HepG2 (cell line): Measurements from ENCODE around the gene E2F3. TPM values are rescaled to one million over a fixed set of nuclear protein-coding genes. Genes with fewer than 3 reads are reported as not detected.

ENCODE experiments used
- FLYWCH1 ChIP-seq: sonication (generic); formaldehyde crosslinking; IDR thresholded peaks from 2 replicates; pipeline ENCODE4 v1.8.1; 2023; ENCODE audit warnings: mild to moderate bottlenecking, missing genetic modification reagents
- GMEB1 ChIP-seq: sonication (generic); formaldehyde crosslinking; IDR thresholded peaks from 2 replicates; pipeline ENCODE4 v1.5.1; 2020; ENCODE audit warnings: missing genetic modification reagents, mild to moderate bottlenecking, borderline replicate concordance
- IKZF4 ChIP-seq: sonication (generic); formaldehyde crosslinking; IDR thresholded peaks from 2 replicates; pipeline ENCODE4 v1.5.1; 2020; ENCODE audit warnings: borderline replicate concordance, mild to moderate bottlenecking, low read depth, missing genetic modification reagents; ENCODE audit errors: not compliant biosample characterization
- NKX3-1 ChIP-seq: sonication (generic); formaldehyde crosslinking; IDR thresholded peaks from 2 replicates; pipeline ENCODE4 v1.5.0; 2020; ENCODE audit warnings: missing genetic modification reagents
- NR3C1 ChIP-seq: sonication (generic); formaldehyde crosslinking; IDR thresholded peaks from 2 replicates; pipeline ENCODE4 v1.4.0; 2020; ENCODE audit warnings: missing genetic modification reagents
- PITX1 ChIP-seq: sonication (generic); formaldehyde crosslinking; IDR thresholded peaks from 2 replicates; pipeline ENCODE4 v1.5.1; 2020; ENCODE audit warnings: mild to moderate bottlenecking, missing genetic modification reagents
- SNAPC4 ChIP-seq: sonication (generic); formaldehyde crosslinking; IDR thresholded peaks from 2 replicates; pipeline ENCODE4 v1.4.0; 2020; ENCODE audit warnings: mild to moderate bottlenecking, missing genetic modification reagents
- SRSF9 ChIP-seq: fragments of 200-400 bp; formaldehyde crosslinking; IDR thresholded peaks from 2 replicates; pipeline ENCODE4 v1.6.1; 2018; ENCODE audit warnings: borderline replicate concordance, mild to moderate bottlenecking, low read depth, low read length; ENCODE audit not compliant: insufficient read depth, poor library complexity, severe bottlenecking
- TBX2 ChIP-seq: sonication (generic); formaldehyde crosslinking; IDR thresholded peaks from 2 replicates; pipeline ENCODE4 v1.5.0; 2020; ENCODE audit warnings: missing genetic modification reagents, mild to moderate bottlenecking, borderline replicate concordance
- TRAFD1 ChIP-seq: sonication (generic); formaldehyde crosslinking; IDR thresholded peaks from 2 replicates; pipeline ENCODE4 v1.5.1; 2020; ENCODE audit warnings: missing genetic modification reagents, mild to moderate bottlenecking, borderline replicate concordance
- ZBTB2 ChIP-seq: sonication (generic); formaldehyde crosslinking; IDR thresholded peaks from 2 replicates; pipeline ENCODE4 v1.8.0; 2022; ENCODE audit warnings: low read depth, missing genetic modification reagents
- ZKSCAN1 ChIP-seq: fragments of 150-350 bp; IDR thresholded peaks from 2 replicates; pipeline ENCODE4 v1.6.1; 2014; ENCODE audit warnings: low read length
- ZMAT3 ChIP-seq: sonication (generic); formaldehyde crosslinking; conservative IDR thresholded peaks from 2 replicates; pipeline ENCODE4 v1.7.0; 2021; ENCODE audit warnings: missing genetic modification reagents
- ZMAT5 ChIP-seq: sonication (generic); formaldehyde crosslinking; IDR thresholded peaks from 2 replicates; pipeline ENCODE4 v1.5.0; 2020; ENCODE audit warnings: mild to moderate bottlenecking, low read depth, missing genetic modification reagents, borderline replicate concordance
- ZNF230 ChIP-seq: sonication (generic); formaldehyde crosslinking; IDR thresholded peaks from 2 replicates; pipeline ENCODE4 v1.4.0; 2020; ENCODE audit warnings: mild to moderate bottlenecking, missing genetic modification reagents
- ZNF703 ChIP-seq: sonication (generic); formaldehyde crosslinking; IDR thresholded peaks from 2 replicates; pipeline ENCODE4 v1.5.1; 2020; ENCODE audit warnings: missing genetic modification reagents, mild to moderate bottlenecking, moderate library complexity, borderline replicate concordance
- ZNF709 ChIP-seq: sonication (generic); formaldehyde crosslinking; IDR thresholded peaks from 2 replicates; pipeline ENCODE4 v1.5.0; 2020; ENCODE audit warnings: mild to moderate bottlenecking, missing genetic modification reagents
- polyA plus RNA-seq, 8 experiments: library from polyadenylated mRNA; depleted of rRNA in 3 of 8; stranded (reverse) in 7 of 8; unstranded in 1 of 8; fragments of >200 nt; fragmentation: Illumina TruSeq in 4 of 8; extraction: Trizol in 4 of 8; gene quantifications; 2 replicates each; pipeline versions ENCODE4 v1.2.1 to v1.2.3, GENCODE V29; 2011 to 2016; ENCODE audit warnings: low read depth in 4 of 8, missing spikeins in 1 of 8, mixed read lengths in 1 of 8; ENCODE audit not compliant: insufficient read depth in 1 of 8
- total RNA-seq, 5 experiments: library from RNA; depleted of rRNA; stranded (reverse); fragments of >200 nt; fragmentation: Illumina TruSeq; extraction: Trizol; gene quantifications; 2 replicates each; pipeline ENCODE4 v1.2.3, GENCODE V29; 2016; ENCODE audit warnings: low read depth in 1 of 5

The E2F3 gene
- total and polyA plus RNA-seq, 2 of the 13 experiments (the other 11 are each of a cell fraction or from before 2014, with no cell fraction given) = 8.5 to 12.7 TPM

- TF ChIP-seq ZNF703 (CRISPR knock-in tag) (no peak), ZBTB2 (no peak), SRSF9 (no peak), ZMAT3 (no peak), ZKSCAN1 (no peak), SNAPC4 (CRISPR knock-in tag) (peak; percentile 83; the same call in 1 of the 2 replicates), ZNF709 (CRISPR knock-in tag) (no peak), ZMAT5 (CRISPR knock-in tag) (no peak), FLYWCH1 (CRISPR knock-in tag) (no peak), GMEB1 (CRISPR knock-in tag) (peak; percentile 92), ZNF230 (CRISPR knock-in tag) (no peak), PITX1 (CRISPR knock-in tag) (peak; percentile 56; the same call in 1 of the 2 replicates), NKX3-1 (CRISPR knock-in tag) (0 out of 2 replicates have a peak, but pooled peaks have one; percentile 18), NR3C1 (CRISPR knock-in tag) (no peak), TRAFD1 (CRISPR knock-in tag) (no peak), IKZF4 (no peak), TBX2 (CRISPR knock-in tag) (peak; percentile 77)
These were observed 132.9 kb downstream of the E2F3 start, which contains the start of gene CDKAL1 (continued) for GRCh38 chr6:20534295-20535262.
